DND-41 (cell line): ENCODE measurements around the gene CRYBG1.

Experiments
- ATAC-seq: fragments of 200-7000 bp; cut with Tn5 transposase; 3 replicates; pipeline ENCODE4 v1.9.1; 2021; ENCODE audit warnings: low read depth; ENCODE audit not compliant: insufficient read depth
- DNase-seq: peaks from one replicate; pipeline ENCODE4 v3.0.0-alpha.2; 2020
- H2AFZ ChIP-seq: 2 replicates; pipeline ENCODE4 v1.6.0; 2012; ENCODE audit warnings: low read depth, low read length
- H3K27ac ChIP-seq: 2 replicates; pipeline ENCODE4 v1.5.1; 2012; ENCODE audit warnings: low read length, inconsistent platforms
- H3K27me3 ChIP-seq: fragments of 200-600 bp; sonication (generic); 2 replicates; pipeline ENCODE4 v1.6.0; 2012; ENCODE audit warnings: low read length, mild to moderate bottlenecking, inconsistent platforms; ENCODE audit not compliant: insufficient read depth, poor library complexity
- H3K36me3 ChIP-seq: 2 replicates; pipeline ENCODE4 v1.5.1; 2012; ENCODE audit warnings: low read length, inconsistent platforms; ENCODE audit not compliant: insufficient read depth
- H3K4me1 ChIP-seq: 2 replicates; pipeline ENCODE4 v1.5.1; 2012; ENCODE audit warnings: mild to moderate bottlenecking, low read length; ENCODE audit not compliant: insufficient read depth
- H3K4me2 ChIP-seq: 2 replicates; pipeline ENCODE4 v1.6.0; 2012; ENCODE audit warnings: mild to moderate bottlenecking, moderate library complexity, low read length, inconsistent platforms; ENCODE audit not compliant: insufficient read depth
- H3K4me3 ChIP-seq, 2 experiments: fragments of 200-600 bp in 1 of 2; shearing (Covaris generic) in 1 of 2; 2 replicates each; pipeline ENCODE4 v1.5.1; 2012 to 2016; ENCODE audit warnings: inconsistent platforms in 2 of 2, low read length in 2 of 2, mild to moderate bottlenecking in 2 of 2, low read depth in 1 of 2, moderate library complexity in 1 of 2
- H3K79me2 ChIP-seq: 2 replicates; pipeline ENCODE4 v1.6.0; 2012; ENCODE audit warnings: low read length, inconsistent platforms; ENCODE audit not compliant: insufficient read depth
- H3K9ac ChIP-seq: 2 replicates; pipeline ENCODE4 v1.6.0; 2012; ENCODE audit warnings: low read depth, mild to moderate bottlenecking, inconsistent platforms, low read length, moderate library complexity
- H3K9me3 ChIP-seq: 2 replicates; pipeline ENCODE4 v1.5.1; 2012; ENCODE audit warnings: low read length, moderate library complexity, mild to moderate bottlenecking, inconsistent platforms; ENCODE audit not compliant: insufficient read depth, severe bottlenecking
- H4K20me1 ChIP-seq: 2 replicates; pipeline ENCODE4 v1.6.0; 2012; ENCODE audit warnings: low read length; ENCODE audit not compliant: insufficient read depth
- CTCF ChIP-seq: IDR thresholded peaks from 2 replicates; pipeline ENCODE4 v1.5.1; 2012; ENCODE audit warnings: borderline replicate concordance, low read length, moderate library complexity, mild to moderate bottlenecking; ENCODE audit not compliant: poor library complexity, severe bottlenecking; ENCODE audit errors: extremely low read depth
- EZH2 ChIP-seq: IDR thresholded peaks from 3 replicates; pipeline ENCODE4 v1.6.1; 2012; ENCODE audit warnings: borderline replicate concordance, low read depth, mild to moderate bottlenecking, moderate library complexity, low read length, inconsistent platforms; ENCODE audit not compliant: severe bottlenecking

CRYBG1 gene

GRCh38 chr6:106620931-106621672, 260.6 kb downstream of the CRYBG1 start:
- Histone ChIP-seq H4K20me1 (no peaks in the 10 kb centered on the region), H3K4me1 (no peaks in the 10 kb centered on the region), H3K9me3 (no peaks in the 10 kb centered on the region), H3K4me2 (no peak overlapping the region), H3K9ac (no peak overlapping the region), H3K4me3 (no peak overlapping the region), H2AFZ (no peak overlapping the region), H3K79me2 (no peaks in the 10 kb centered on the region), H3K36me3 (peaks cover 11% of the 10 kb centered on the region; the same call in 1 of the 2 replicates), H3K27me3 (no peaks in the 10 kb centered on the region), H3K27ac (no peak overlapping the region)
- no peak for TF ChIP-seq CTCF
- TF ChIP-seq EZH2 = no peak
- ATAC-seq (no peak), DNase-seq (no peak)
